DMS153 treated with DMSO at 0.1 percent for 48 hours (cell line): ENCODE data around the gene OPN5.
"Not testable (repeated sequence)": the region's sequence is repeated elsewhere in the genome, so short reads cannot be mapped to it uniquely, and the experiment has no call there.

ENCODE experiments used
- DNase-seq: peaks from one replicate; lab custom pipeline; 2025; ENCODE audit not compliant: unreplicated experiment; lab: John Stamatoyannopoulos, UW

Gene OPN5

DNA sequence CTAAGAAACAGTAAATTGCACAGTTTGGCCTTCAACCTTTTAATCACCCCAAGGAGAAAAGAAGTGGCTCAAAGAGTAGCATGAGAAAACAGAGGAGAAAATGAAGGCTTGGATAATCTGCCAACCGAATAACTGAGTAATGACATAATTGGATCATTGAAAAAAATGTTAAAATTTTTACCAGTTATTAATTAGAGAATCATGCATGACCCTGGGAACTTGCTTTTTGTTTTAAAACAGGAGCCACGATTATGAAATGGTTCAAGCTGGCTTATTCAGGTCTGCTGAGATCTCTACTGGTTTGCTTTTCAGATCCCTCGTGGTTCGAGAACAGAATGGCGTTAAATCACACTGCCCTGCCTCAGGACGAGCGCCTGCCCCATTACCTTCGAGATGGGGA, at the start of gene OPN5:
OPN5 (plus strand) TSS at position 301 of the 400 bp plus-strand sequence; CDS start at position 336, 35 bp downstream.
- no peak for DNase-seq

DNA sequence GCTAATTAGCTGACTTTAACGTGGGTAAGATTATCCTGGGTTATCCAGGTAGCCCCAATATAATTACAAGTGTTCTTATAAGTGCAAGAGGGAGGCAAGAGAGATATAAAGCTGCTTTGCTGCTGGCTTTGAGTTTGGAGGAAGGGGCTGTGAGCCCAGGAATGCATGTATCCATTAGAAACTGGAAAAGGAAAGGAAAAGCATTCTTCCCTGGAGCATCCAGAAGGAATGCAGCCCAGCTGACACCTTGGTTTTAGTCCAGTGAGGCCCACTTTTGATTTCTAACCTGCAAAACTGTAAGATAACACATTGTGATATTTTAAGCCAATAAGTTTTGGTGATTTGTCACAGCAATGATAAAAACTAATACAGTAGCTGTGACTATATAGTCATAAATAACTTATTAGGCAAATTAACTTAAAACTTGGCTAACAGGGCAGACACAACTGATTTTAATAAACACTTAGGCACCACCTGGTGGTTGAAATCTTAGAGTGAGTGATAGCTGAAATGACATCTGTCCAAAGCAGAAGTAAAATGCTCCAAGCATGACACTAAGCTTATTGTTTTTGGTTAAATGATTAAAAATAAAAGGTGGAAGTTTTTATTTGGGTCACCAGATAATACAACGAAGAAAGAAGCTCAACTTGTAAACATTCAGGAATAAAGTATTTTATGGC, 47.8 kb upstream of the OPN5 start:
- peak; percentile 37 for DNase-seq

DNA sequence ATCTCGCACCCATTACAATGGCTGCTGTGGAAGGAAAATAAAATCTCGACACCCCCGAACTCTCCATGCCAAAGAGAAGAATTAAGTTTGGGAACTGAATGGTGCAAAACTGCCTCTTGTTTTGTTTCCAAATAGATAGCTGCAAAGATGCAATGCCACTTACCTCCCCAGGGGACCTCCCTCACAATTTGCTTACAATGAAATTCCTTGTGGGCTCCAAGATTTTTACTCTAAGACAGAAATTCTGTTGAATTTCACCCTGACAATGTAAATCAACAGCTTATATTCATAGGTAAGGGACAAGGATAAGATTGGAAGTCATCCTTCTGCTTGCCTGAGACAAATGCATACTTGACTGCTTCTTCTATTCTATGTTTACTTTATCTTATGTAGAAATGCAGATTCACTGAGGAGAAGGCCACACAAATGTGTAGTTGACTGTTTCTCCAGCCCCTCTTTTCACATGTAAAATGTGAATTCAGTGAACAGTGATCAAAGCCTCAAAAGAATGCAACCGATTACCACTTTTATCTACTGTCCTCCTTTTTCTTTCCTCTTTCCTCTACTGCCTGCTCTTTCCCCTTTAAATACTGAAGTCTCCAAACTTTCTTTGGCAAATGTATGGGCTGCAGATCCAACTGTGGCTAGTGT, 46.9 kb upstream of the OPN5 start:
- no peak for DNase-seq

DNA sequence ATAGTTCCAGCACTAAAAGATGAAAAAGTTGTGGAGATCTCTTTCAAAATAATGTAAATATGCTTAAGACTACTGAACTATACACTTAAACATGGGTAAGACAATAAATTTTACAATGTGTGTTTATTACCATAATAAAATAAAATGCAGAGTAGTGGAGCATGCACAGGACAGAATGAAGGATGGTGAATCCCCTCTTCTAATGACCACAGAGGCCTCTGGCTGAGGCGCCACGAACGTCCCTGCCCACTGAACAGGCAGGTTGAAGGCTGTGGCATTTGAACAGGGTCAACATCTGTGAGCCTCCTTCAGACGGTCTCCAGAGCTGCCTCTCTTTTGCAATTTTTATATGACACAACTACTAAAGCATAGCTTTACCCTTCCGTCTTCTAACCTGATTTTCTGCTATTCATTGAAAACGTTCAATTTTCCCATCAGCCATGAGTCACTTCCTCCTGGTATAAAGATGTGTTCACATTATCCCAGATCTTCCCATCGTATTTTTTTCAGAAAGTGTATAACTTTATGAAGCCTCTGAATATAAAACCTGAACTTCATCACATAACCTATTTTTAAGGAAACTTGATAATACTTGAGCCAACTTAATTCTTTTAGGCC, 45.6 kb upstream of the OPN5 start:
- DNase-seq, result no peak

DNA sequence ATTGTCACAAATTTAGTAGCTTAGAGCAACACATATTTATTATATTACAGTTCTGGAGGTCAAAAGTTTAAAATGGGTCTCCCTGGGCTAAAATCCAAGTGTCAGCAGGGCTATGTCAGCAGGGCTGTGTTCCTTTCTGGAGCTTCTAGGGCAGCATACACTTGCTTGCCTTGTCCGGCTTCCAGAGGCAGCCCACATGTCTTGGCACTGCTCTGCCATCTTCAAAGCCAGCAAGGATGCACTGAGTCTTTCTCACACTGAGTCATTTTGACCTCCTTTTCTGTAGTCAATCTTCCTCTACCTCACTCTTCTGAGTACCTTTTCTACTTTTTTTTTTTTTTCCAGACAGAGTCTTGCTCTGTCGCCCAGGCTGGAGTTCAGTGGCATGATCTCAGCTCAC, 44.4 kb upstream of the OPN5 start:
- no peak for DNase-seq

GRCh38 chr6:47740714-47741113, 41.1 kb upstream of the OPN5 start:
- DNase-seq, result no peak

GRCh38 chr6:47741807-47742206, 40.0 kb upstream of the OPN5 start:
- no peak for DNase-seq

DNA sequence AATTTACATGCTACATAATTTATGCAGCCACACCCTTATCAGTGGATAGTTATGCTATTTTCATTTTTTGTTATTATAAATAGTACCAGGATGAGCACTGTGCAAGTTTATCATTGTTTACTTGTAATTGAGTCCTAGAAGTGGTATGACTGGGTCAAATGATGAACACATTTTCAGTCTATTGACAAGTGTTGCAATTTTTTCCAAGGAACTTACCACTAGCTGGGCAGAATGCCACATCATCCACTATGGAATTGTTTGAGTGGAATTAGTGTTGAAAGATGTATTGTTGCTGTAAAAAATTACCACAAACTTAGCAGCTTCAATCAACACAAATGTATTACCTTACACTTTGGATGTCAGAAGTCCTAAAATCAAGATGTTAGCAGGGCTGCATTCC, 38.1 kb upstream of the OPN5 start:
- no peak for DNase-seq

DNA sequence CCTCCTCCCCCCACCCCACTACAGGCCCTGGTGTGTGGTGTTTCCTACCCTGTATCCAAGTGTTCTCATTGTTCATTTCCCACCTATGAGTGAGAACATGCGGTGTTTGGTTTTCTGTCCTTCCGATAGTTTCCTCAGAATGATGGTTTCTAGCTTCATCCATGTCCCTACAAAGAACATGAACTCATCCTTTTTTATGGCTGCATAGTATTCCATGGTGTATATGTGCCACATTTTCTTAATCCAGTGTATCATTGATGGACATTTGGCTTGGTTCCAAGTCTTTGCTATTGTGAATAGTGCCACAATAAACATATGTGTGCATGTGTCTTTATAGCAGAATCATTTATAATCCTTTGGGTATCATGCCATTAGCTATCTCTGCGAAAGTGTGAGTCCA, 36.6 kb upstream of the OPN5 start:
- not testable (repeated sequence) for DNase-seq

DNA sequence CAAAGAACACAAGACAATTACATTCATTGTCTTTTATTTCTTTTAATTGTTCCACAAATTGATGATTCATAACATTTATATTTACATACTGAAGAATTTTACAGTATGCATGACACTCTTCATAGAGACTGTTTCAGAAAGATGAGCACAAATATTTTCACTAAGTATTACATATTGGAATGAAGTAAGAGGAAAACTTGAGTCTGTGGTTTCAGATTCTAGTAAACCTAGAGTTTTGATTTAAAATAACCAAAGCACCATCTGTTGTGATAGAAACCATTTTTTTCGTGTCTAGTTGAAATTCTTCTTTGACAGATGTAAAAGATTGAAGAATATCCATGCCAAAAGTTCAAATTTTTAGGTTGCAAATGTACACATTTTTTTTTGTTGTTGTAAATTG, 32.1 kb upstream of the OPN5 start:
- no peak for DNase-seq

DNA sequence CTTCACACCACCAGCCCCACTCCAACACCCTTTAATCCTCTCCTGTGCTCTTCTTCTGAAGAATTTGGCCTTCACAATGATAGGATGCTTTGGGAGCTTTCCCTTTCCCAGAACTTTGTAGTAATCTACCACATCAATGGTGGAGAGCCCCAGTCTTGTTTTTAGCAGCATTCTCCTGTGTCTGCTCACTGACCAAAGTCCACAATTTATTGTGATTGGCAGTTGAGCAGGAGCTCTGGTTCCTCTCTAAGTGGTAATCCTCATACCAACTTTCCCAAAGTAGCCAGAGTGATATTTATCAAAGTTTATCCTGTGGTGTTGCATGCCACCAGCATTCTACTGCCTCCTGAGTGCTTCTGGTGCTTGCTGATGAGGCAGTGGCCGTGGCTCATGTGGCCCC, 29.0 kb upstream of the OPN5 start:
- no peak for DNase-seq

- DNase-seq, result no peak
Observed at GRCh38 chr6:47759364-47759763, 22.5 kb upstream of the OPN5 start.

GRCh38 chr6:47762502-47762901, 19.3 kb upstream of the OPN5 start:
- no peak for DNase-seq

- DNase-seq, result no peak
Observed at GRCh38 chr6:47766445-47766844, 15.4 kb upstream of the OPN5 start.

DNA sequence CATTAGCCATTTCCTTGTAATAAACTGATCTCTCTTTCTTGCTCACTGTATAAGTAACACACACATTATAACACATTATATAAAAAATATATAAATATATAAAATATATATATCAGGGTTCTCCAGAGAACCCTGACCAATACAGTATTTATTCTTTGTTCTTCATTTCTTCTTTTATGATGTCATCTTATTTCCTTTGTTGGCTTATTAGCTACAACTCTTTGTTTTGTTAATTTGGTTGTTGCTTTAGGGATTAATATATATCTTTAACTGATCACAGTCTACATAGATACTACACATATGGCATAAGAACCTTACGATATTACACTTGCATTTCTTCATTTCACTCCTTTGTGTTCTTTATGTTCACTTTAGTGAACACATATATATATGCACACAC, 14.7 kb upstream of the OPN5 start:
- DNase-seq, result no peak

- no peak for DNase-seq
Observed at GRCh38 chr6:47769982-47770381, 11.8 kb upstream of the OPN5 start.

DNA sequence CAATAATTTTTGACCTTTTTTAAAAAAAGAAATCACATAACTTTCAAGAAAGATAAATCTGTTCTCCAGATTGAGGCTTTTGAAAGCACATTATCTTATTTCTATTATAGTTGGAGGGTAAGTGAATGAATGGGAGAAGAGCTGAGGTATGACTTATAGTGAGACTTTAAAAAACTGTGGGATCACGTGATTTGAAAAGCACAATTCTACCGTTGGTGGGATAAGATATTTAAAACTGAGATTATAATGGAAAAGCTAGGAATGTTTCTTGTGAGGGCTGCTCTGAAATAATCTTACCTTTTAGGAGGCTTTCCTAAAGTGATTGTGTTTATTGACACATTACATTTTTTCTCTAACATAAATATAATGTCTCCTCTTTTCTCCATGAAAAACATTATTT, 9.5 kb upstream of the OPN5 start:
- no peak for DNase-seq

GRCh38 chr6:47773005-47773404, 8.8 kb upstream of the OPN5 start:
- no peak for DNase-seq

DNA sequence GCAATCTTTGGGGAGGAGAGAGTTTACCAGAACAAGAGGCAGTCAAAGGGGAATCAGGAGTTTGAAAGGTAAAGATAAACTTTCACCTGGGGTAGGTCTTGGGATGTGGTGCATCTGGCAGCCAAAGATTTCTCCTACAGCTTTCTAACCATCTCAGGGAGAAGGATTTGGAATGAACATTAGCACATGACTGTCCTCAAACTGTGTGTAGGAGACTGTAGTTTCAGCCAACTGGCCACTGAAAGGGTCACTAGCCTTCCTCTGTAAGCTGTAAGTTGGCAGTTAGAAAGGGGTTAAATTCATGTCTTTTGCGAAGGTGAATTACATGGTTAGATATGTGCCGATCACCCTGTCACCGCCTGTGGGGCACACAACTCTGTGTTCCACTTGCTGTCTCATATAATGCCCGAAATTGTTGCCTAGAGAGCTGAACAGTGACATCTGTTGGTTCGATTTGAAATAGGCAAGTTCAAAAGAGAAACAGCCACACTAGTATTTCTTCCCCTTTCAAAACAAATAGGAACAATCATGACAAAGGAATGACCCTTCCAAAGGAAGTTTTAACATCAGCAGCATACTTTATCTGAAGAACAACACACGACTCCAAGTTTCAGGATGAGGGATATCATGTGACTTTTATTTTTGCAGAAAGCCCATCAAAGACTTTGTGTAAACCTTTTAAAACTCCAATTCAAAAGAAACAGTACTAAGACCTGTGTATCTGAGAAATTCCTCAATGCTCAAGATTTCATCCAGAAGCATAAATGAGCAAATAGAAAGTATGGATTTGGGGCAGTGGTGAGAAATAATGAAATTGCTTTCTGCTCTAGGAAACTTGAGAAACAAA, 1.1 kb upstream of the OPN5 start:
- peak; percentile 33 for DNase-seq

GRCh38 chr6:47785182-47785581, 3.4 kb downstream of the OPN5 start:
- no peak for DNase-seq

- DNase-seq, result peak; percentile 71
Observed at GRCh38 chr6:47787620-47788497, 6.0 kb downstream of the OPN5 start.
